ENCODE data around the gene HOPX.

HOPX gene

GRCh38 chr4:56708146-56708545, 27.1 kb upstream of the HOPX start:
- no peak overlapping the region for H3K4me3 ChIP-seq (replicated peaks in 1 of 2; ENCODE audit: low read depth in 2 of 2, low read length in 2 of 2)
- no peak for TF ChIP-seq CTCF (IDR thresholded peaks at IDR 0.05; ENCODE audit: low read depth, low read length)
- peak in 1 of 2 donors; percentile 21 for DNase-seq (ENCODE audit: low read depth in 2 of 2)

- H3K4me3 ChIP-seq (replicated peaks in 1 of 2; ENCODE audit: low read depth in 2 of 2, low read length in 2 of 2), result no peak overlapping the region
- no peak for DNase-seq (ENCODE audit: low read depth in 2 of 2)
- TF ChIP-seq CTCF (IDR thresholded peaks at IDR 0.05; ENCODE audit: low read depth, low read length), result no peak
Measured at GRCh38 chr4:56705966-56706365, 24.9 kb upstream of the HOPX start.

- no peak for DNase-seq (ENCODE audit: low read depth in 2 of 2)
- no peak for TF ChIP-seq CTCF (IDR thresholded peaks at IDR 0.05; ENCODE audit: low read depth, low read length)
- no peak overlapping the region for H3K4me3 ChIP-seq (replicated peaks in 1 of 2; ENCODE audit: low read depth in 2 of 2, low read length in 2 of 2)
Measured at GRCh38 chr4:56705334-56705733, 24.2 kb upstream of the HOPX start.

GRCh38 chr4:56704089-56704871, 23.2 kb upstream of the HOPX start:
- no peak for TF ChIP-seq CTCF (IDR thresholded peaks at IDR 0.05; ENCODE audit: low read depth, low read length)
- no peak overlapping the region for H3K4me3 ChIP-seq (replicated peaks in 1 of 2; ENCODE audit: low read depth in 2 of 2, low read length in 2 of 2)
- DNase-seq (ENCODE audit: low read depth in 2 of 2), result no peak

DNA sequence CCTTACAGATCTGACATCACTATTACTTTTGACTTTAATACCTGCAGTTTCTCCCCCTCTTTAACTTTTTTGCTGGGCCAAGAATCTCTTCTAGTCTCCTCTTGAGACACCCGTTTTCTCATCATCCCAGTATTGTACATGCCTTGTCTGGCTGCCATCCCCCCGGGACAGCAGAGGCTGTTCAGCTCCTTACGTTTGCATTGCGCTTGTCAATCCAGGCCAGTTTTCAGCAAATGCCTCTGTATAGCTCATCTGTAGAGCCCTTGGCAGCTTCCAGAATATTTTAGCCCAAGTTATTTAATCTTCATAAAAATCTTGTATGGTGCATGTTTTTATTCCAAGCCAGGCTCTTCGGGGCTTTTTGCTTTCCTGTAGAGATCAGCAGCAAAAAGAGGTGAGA, 22.3 kb upstream of the HOPX start:
- TF ChIP-seq CTCF (IDR thresholded peaks at IDR 0.05; ENCODE audit: low read depth, low read length), result no peak
- no peak for DNase-seq (ENCODE audit: low read depth in 2 of 2)
- no peak overlapping the region for H3K4me3 ChIP-seq (replicated peaks in 1 of 2; ENCODE audit: low read depth in 2 of 2, low read length in 2 of 2)

GRCh38 chr4:56701644-56702043, 20.5 kb upstream of the HOPX start:
- no peak for DNase-seq (ENCODE audit: low read depth in 2 of 2)
- TF ChIP-seq CTCF (IDR thresholded peaks at IDR 0.05; ENCODE audit: low read depth, low read length), result no peak
- no peak overlapping the region for H3K4me3 ChIP-seq (replicated peaks in 1 of 2; ENCODE audit: low read depth in 2 of 2, low read length in 2 of 2)

- no peak overlapping the region for H3K4me3 ChIP-seq (replicated peaks in 1 of 2; ENCODE audit: low read depth in 2 of 2, low read length in 2 of 2)
- no peak for TF ChIP-seq CTCF (IDR thresholded peaks at IDR 0.05; ENCODE audit: low read depth, low read length)
- DNase-seq (ENCODE audit: low read depth in 2 of 2), result no peak
Measured at GRCh38 chr4:56701161-56701480, 20.0 kb upstream of the HOPX start.

All from cardiac fibroblast (primary cell).